GM18951 (cell line): Measurements from ENCODE around the gene MACROD1.

Experiments
- POLR2A ChIP-seq: IDR thresholded peaks from 4 replicates; pipeline ENCODE4 v1.6.1; 2011; ENCODE audit warnings: mild to moderate bottlenecking; ENCODE audit not compliant: insufficient read length, insufficient read depth; ENCODE audit errors: extremely low read depth
- in situ Hi-C: fragments of 300-500 bp; cut with MboI; formaldehyde crosslinking; loops from one replicate; pipeline ENCODE4 v1.12.0; 2022; ENCODE audit warnings: low sequenced_read_pairs, mixed read lengths, inconsistent platforms; ENCODE audit not compliant: unreplicated experiment

Gene MACROD1

GRCh38 chr11:64165842-64166635, at the start of gene MACROD1:
TSS of gene MACROD1 (minus strand) at chr11:64166113. CDS start at chr11:64165994, 119 bp downstream.
- in situ Hi-C loops, result no loop called here
- TF ChIP-seq POLR2A, result peak; percentile 67

GRCh38 chr11:64211181-64211872, 45.4 kb upstream of the MACROD1 start:
- in situ Hi-C loops, result no loop called here
- no peak for TF ChIP-seq POLR2A

DNA sequence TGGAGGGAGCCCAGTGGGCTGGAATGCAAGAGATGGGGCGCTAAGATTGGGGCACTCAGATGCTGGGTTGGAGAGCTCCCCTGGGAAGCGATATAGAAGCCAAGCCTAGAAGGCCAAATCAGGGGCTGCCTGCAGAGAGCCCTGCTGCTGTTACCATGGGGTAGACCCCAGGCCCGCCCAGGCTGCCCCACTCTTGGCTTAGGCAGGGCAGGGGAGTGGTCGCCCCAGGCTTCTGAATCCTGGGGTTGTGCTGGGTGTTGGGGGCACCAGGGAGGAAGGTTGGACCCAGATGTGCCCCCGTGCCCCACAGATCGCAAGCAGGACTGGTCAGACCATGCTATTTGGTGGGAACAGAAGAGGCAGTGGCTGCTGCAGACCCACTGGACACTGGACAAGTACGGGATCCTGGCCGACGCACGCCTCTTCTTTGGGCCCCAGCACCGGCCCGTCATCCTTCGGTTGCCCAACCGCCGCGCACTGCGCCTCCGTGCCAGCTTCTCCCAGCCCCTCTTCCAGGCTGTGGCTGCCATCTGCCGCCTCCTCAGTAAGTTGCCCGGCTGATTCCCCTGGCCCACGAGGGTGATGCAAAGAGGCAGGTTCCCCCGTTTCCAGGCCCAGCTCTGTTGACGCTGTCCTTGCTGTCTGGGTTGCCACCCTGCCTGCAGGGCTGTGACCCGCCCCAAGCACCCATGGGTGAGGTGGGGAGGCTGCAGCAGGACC, 44.5 kb upstream of the MACROD1 start:
- no peak for TF ChIP-seq POLR2A
- in situ Hi-C loops, result no loop called here

DNA sequence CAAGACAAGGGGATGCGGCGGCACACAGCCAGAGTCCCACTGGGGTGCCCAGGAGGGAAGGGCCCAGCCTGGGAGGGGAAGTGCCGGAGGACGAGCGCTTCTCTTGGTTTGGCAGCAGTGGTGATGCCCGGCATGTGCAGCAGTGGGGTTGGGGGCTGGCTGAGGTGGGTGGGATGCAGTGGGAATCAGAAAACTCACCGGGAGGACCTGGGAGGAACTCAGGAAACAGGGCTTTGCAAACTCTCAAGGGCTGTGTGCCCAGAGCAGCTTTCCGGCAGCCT, 43.6 kb upstream of the MACROD1 start:
- TF ChIP-seq POLR2A, result no peak
- in situ Hi-C loops, result no loop called here

GRCh38 chr11:64208796-64209562, 43.1 kb upstream of the MACROD1 start:
- in situ Hi-C loops, result no loop called here
- TF ChIP-seq POLR2A, result no peak

GRCh38 chr11:64208086-64208795, 42.3 kb upstream of the MACROD1 start:
- no peak for TF ChIP-seq POLR2A
- in situ Hi-C loops, result no loop called here

DNA sequence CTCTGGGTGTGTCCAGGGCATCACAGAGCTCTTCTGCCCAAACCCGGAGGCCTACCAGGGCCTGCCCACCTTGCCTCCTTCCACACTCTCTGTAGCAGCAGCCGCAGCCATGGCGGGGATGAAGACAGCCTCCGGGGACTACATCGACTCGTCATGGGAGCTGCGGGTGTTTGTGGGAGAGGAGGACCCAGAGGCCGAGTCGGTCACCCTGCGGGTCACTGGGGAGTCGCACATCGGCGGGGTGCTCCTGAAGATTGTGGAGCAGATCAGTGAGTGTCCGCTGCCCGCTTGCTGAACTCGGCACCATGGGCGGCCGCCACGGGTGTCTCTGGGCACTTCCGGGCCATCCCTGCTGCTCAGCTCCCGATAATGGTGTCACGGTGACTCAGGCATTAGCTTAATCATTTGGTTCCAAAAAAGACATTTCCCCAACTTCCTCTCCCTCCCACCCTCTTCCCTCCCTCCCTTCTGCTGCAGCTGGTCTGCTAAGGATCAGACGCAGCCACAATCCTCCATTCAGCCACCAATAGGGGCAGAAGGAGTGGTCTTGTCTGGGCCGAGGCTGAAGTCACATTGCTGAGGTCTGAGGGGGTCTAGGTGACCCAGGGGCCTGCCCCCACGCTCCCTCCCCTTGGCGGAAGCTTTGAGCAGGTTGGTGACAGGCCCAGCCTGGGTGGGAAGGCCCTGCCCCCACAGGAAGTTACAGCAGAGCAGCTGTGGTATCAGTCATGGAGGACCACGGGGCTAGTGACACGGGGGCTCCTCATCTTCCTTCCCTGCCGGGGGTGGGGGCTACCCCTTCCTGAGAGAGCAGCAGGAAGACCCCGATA, 41.6 kb upstream of the MACROD1 start:
- in situ Hi-C loops, result no loop called here
- TF ChIP-seq POLR2A, result peak; percentile 73

GRCh38 chr11:64206457-64207255, 40.7 kb upstream of the MACROD1 start, which contains the start of gene FERMT3:
TSS of gene FERMT3 (plus strand) at chr11:64206721. CDS start at chr11:64207365, 644 bp downstream.
- in situ Hi-C loops, result no loop called here
- peak; percentile 73 for TF ChIP-seq POLR2A

- in situ Hi-C loops, result loop anchor here (5.0 kb wide), 1 partner anchor 93 kb away; no protein-coding TSS in a partner anchor
- no peak for TF ChIP-seq POLR2A
Observed at GRCh38 chr11:64204464-64204989, 38.6 kb upstream of the MACROD1 start.

DNA sequence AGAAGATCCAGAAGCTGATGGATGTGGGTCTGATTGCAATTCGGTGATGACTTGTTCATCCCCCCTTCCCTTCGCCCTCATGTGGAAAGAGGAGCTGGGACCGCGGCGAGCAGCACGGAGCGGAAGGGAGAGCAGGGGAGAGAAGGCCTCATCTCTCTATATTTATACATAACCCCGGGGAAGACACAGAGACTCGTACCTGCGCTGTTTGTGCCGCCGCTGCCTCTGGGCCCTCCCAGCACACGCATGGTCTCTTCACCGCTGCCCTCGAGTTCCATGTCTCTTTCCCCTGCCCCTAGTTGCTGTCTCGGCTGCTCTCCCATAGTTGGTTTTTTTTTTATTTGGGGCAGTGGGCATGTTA, 38.1 kb upstream of the MACROD1 start:
- TF ChIP-seq POLR2A, result no peak

DNA sequence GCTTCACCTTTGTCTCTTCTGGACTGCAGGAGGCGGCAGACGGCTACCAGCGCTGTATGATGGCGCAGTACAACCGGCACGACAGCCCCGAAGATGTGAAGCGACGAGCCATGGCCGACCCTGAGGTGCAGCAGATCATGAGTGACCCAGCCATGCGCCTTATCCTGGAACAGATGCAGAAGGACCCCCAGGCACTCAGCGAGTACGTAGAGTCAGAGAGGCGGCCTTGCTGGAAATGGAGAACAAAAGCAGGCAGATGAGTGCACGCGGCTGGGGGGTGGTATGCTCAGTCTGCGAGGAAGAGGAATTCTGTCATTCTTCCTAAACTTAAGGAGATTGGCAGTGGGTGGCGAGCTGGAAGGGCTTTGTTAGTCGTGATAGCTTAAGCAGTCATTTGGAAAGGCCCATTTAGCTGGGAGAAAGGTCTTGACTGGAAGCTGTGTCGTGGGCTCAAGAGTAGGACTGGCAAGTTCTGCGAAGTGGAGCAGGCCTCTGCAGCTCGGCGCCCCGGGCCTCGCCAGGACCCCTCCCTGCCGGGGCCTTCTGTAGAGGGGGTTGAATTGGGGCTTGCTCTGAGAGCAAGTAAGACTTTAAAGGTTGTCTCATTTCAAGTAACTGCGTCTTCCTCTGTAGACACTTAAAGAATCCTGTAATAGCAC, 37.6 kb upstream of the MACROD1 start:
- in situ Hi-C loops, result loop anchor here (5.0 kb wide), 1 partner anchor 94 kb away; no protein-coding TSS in a partner anchor
- TF ChIP-seq POLR2A, result no peak

More for the DNA sequence above, 38.1 kb upstream of the MACROD1 start:
- in situ Hi-C loops, result loop anchor here (5.0 kb wide), 1 partner anchor 93 kb away; no protein-coding TSS in a partner anchor
